Urothelium cell line (cell line): ENCODE results near the gene TMEM79.
"Not testable (repeated sequence)": the region's sequence is repeated elsewhere in the genome, so short reads cannot be mapped to it uniquely, and the experiment has no call there.

Experiments
- DNase-seq: peaks from one replicate; pipeline ENCODE4 v3.0.0; 2011; ENCODE audit warnings: low spot score, mixed read lengths
- FAIRE-seq: peaks from 2 replicates; lab custom pipeline; 2011; peaks lifted over from hg19 to GRCh38; lab: Jason Lieb, UNC

Gene TMEM79

GRCh38 chr1:156298852-156299357 is 14.8 kb downstream of the TMEM79 start, which contains the start of gene VHLL:
VHLL (minus strand) TSS chr1:156299307; CDS start chr1:156299189, 118 bp downstream.
- FAIRE-seq (no peak), DNase-seq (no peak)

- no peak for DNase-seq
- FAIRE-seq, result no peak
Observed at GRCh38 chr1:156303241-156303640, 19.1 kb downstream of the TMEM79 start.

GRCh38 chr1:156305215-156305614 is 21.1 kb downstream of the TMEM79 start:
- DNase-seq (no peak), FAIRE-seq (no peak)

- FAIRE-seq (no peak), DNase-seq (no peak)
Observed at GRCh38 chr1:156308078-156308477, 24.0 kb downstream of the TMEM79 start.

GRCh38 chr1:156310962-156311361 is 26.8 kb downstream of the TMEM79 start:
- DNase-seq (no peak), FAIRE-seq (no peak)

- DNase-seq (no peak), FAIRE-seq (no peak)
Observed at GRCh38 chr1:156316909-156317308, 32.8 kb downstream of the TMEM79 start.

- no peak for DNase-seq
- no peak for FAIRE-seq
Observed at GRCh38 chr1:156319664-156320063, 35.5 kb downstream of the TMEM79 start.

- DNase-seq (no peak), FAIRE-seq (no peak)
Observed at GRCh38 chr1:156320560-156320959, 36.4 kb downstream of the TMEM79 start.

GRCh38 chr1:156323179-156323578 is 39.1 kb downstream of the TMEM79 start:
- DNase-seq, FAIRE-seq: not testable (repeated sequence)

GRCh38 chr1:156336242-156336641 is 52.1 kb downstream of the TMEM79 start:
- FAIRE-seq, result no peak
- no peak for DNase-seq

GRCh38 chr1:156337052-156337887 is 53.1 kb downstream of the TMEM79 start:
- FAIRE-seq, result no peak
- DNase-seq, result no peak

GRCh38 chr1:156337888-156338179 is 53.7 kb downstream of the TMEM79 start:
- DNase-seq (no peak), FAIRE-seq (no peak)

GRCh38 chr1:156338180-156338976 is 54.3 kb downstream of the TMEM79 start, which contains the start of the genes CCT3 and TSACC:
CCT3 (minus strand) TSS chr1:156338292; CDS start chr1:156338184, 108 bp downstream.
TSACC (plus strand) TSS chr1:156338526; CDS start chr1:156339758, 1,232 bp downstream.
- peak; percentile 99 for DNase-seq
- no peak for FAIRE-seq
